Measurements from ENCODE around the gene UFC1. TPM values are rescaled to one million over a fixed set of nuclear protein-coding genes. Genes with fewer than 3 reads are reported as not detected.

The UFC1 gene
- total and polyA plus RNA-seq, 2 of the 13 experiments (the other 11 are each of a cell fraction or from before 2014, with no cell fraction given), result 72.8 to 85.2 TPM

DNA sequence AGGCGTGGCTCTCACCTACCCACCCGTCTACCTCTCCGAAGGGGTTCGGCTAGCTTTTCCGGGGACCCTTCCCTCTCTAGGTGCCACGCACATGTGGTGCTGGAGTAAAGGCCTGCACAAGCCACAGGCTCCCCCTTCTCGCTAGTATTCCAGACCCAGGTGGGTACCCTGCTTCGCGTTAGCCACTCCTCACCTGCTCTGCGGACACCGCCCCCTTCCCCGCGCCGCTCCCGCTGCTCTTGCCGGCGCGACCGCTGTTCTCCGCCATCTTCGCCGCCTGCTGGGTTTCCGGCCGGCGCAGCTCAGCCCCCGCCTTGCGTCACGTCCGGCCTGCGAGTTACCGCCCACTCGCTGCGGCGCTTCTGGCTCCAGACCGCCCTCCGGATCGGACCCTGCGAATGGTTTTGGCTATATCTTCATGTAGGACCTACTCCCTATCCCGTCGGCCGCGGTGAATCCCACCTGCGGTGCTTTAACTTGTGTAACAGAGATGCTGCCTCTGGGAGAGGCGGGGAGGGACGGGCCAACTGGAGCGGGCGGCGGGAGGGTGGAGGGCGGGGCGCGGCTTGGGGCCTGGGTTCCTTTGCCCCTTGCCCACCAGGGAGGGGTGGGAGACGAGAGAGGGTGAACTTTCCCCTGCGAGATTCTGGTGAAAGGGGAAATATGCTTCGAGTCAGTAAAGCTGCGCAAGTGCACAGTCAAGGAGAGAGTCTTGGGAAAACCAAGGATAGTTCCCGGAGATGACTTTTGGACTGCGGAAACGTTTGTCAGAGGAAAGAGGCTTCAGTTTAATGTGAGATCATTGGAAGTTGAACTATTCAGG, 35.8 kb upstream of the UFC1 start, which contains the start of the genes NIT1 and PFDN2 (continued):
- TF ChIP-seq, protein P1, sequence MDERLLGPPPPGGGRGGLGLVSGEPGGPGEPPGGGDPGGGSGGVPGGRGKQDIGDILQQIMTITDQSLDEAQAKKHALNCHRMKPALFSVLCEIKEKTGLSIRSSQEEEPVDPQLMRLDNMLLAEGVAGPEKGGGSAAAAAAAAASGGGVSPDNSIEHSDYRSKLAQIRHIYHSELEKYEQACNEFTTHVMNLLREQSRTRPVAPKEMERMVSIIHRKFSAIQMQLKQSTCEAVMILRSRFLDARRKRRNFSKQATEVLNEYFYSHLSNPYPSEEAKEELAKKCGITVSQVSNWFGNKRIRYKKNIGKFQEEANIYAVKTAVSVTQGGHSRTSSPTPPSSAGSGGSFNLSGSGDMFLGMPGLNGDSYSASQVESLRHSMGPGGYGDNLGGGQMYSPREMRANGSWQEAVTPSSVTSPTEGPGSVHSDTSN (CRISPR knock-in tag; IDR thresholded peaks at IDR 0.05), result no peak
- TF ChIP-seq ARNTL (CRISPR knock-in tag; IDR thresholded peaks at IDR 0.05) (no peak; the same call in none of the 2 replicates), HNRNPL (IDR thresholded peaks at IDR 0.05; ENCODE audit: low read depth, low read length) (no peak), ZNF180 (CRISPR knock-in tag; IDR thresholded peaks at IDR 0.05; ENCODE audit: borderline replicate concordance, low read depth) (0 out of 2 replicates have a peak, but pooled peaks have one; percentile 44), EED (CRISPR knock-in tag; IDR thresholded peaks at IDR 0.05) (peak; percentile 89), SETDB1 (CRISPR knock-in tag; IDR thresholded peaks at IDR 0.05; ENCODE audit: borderline replicate concordance) (no peak), ZMYM4 (CRISPR knock-in tag; IDR thresholded peaks at IDR 0.05) (peak; percentile 67; the same call in 1 of the 2 replicates), ZNF263 (CRISPR knock-in tag; IDR thresholded peaks at IDR 0.05) (no peak), DNMT3B (CRISPR knock-in tag; conservative IDR thresholded peaks at IDR 0.05) (no peak), HCFC1 (IDR thresholded peaks at IDR 0.05; ENCODE audit: low read depth, low read length) (peak; percentile 49; the same call in 1 of the 2 replicates), ELF3 (CRISPR knock-in tag; IDR thresholded peaks at IDR 0.05) (peak; percentile 31; the same call in 1 of the 2 replicates), MAFG (CRISPR knock-in tag; IDR thresholded peaks at IDR 0.05) (no peak), ZNF510 (CRISPR knock-in tag; IDR thresholded peaks at IDR 0.05; ENCODE audit: low read depth) (no peak), TAF15 (IDR thresholded peaks at IDR 0.05; ENCODE audit: low read depth, low read length, poor library complexity, severe bottlenecking) (no peak), TRIM24 (CRISPR knock-in tag; IDR thresholded peaks at IDR 0.05) (no peak)
- TF ChIP-seq, protein P2, sequence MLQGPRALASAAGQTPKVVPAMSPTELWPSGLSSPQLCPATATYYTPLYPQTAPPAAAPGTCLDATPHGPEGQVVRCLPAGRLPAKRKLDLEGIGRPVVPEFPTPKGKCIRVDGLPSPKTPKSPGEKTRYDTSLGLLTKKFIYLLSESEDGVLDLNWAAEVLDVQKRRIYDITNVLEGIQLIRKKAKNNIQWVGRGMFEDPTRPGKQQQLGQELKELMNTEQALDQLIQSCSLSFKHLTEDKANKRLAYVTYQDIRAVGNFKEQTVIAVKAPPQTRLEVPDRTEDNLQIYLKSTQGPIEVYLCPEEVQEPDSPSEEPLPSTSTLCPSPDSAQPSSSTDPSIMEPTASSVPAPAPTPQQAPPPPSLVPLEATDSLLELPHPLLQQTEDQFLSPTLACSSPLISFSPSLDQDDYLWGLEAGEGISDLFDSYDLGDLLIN (CRISPR knock-in tag; IDR thresholded peaks at IDR 0.05; ENCODE audit: borderline replicate concordance), result no peak
- TF ChIP-seq, protein P3, sequence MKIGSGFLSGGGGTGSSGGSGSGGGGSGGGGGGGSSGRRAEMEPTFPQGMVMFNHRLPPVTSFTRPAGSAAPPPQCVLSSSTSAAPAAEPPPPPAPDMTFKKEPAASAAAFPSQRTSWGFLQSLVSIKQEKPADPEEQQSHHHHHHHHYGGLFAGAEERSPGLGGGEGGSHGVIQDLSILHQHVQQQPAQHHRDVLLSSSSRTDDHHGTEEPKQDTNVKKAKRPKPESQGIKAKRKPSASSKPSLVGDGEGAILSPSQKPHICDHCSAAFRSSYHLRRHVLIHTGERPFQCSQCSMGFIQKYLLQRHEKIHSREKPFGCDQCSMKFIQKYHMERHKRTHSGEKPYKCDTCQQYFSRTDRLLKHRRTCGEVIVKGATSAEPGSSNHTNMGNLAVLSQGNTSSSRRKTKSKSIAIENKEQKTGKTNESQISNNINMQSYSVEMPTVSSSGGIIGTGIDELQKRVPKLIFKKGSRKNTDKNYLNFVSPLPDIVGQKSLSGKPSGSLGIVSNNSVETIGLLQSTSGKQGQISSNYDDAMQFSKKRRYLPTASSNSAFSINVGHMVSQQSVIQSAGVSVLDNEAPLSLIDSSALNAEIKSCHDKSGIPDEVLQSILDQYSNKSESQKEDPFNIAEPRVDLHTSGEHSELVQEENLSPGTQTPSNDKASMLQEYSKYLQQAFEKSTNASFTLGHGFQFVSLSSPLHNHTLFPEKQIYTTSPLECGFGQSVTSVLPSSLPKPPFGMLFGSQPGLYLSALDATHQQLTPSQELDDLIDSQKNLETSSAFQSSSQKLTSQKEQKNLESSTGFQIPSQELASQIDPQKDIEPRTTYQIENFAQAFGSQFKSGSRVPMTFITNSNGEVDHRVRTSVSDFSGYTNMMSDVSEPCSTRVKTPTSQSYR (CRISPR knock-in tag; IDR thresholded peaks at IDR 0.05; ENCODE audit: borderline replicate concordance), result no peak
- TF ChIP-seq, protein P4, sequence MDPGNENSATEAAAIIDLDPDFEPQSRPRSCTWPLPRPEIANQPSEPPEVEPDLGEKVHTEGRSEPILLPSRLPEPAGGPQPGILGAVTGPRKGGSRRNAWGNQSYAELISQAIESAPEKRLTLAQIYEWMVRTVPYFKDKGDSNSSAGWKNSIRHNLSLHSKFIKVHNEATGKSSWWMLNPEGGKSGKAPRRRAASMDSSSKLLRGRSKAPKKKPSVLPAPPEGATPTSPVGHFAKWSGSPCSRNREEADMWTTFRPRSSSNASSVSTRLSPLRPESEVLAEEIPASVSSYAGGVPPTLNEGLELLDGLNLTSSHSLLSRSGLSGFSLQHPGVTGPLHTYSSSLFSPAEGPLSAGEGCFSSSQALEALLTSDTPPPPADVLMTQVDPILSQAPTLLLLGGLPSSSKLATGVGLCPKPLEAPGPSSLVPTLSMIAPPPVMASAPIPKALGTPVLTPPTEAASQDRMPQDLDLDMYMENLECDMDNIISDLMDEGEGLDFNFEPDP (CRISPR knock-in tag; conservative IDR thresholded peaks at IDR 0.05), result no peak
- TF ChIP-seq, protein P5, sequence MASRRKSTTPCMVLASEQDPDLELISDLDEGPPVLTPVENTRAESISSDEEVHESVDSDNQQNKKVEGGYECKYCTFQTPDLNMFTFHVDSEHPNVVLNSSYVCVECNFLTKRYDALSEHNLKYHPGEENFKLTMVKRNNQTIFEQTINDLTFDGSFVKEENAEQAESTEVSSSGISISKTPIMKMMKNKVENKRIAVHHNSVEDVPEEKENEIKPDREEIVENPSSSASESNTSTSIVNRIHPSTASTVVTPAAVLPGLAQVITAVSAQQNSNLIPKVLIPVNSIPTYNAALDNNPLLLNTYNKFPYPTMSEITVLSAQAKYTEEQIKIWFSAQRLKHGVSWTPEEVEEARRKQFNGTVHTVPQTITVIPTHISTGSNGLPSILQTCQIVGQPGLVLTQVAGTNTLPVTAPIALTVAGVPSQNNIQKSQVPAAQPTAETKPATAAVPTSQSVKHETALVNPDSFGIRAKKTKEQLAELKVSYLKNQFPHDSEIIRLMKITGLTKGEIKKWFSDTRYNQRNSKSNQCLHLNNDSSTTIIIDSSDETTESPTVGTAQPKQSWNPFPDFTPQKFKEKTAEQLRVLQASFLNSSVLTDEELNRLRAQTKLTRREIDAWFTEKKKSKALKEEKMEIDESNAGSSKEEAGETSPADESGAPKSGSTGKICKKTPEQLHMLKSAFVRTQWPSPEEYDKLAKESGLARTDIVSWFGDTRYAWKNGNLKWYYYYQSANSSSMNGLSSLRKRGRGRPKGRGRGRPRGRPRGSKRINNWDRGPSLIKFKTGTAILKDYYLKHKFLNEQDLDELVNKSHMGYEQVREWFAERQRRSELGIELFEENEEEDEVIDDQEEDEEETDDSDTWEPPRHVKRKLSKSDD (CRISPR knock-in tag; IDR thresholded peaks at IDR 0.05; ENCODE audit: low read depth), result peak; percentile 68; the same call in 1 of the 2 replicates

All from HepG2 (cell line).